ENCODE results near the gene REV3L. TPM values are rescaled to one million over a fixed set of nuclear protein-coding genes. Genes with fewer than 3 reads are reported as not detected.

The REV3L gene
- polyA plus RNA-seq, 1 of the 3 experiments (the other 2 are of a cell fraction) = 7.3 TPM

- ChIA-PET CTCF (no interaction called here), POLR2A (no interaction called here)
- Histone ChIP-seq H4K20me1 (ENCODE audit: insufficient read depth) (no peaks in the 10 kb centered on the region; the same call in 1 of the 2 replicates), H3K9me2 (no peaks in the 10 kb centered on the region), H3K4me1 (ENCODE audit: control insufficient read depth in 1 of 2, insufficient read depth in 2 of 2, low read depth in 1 of 2, low read length in 1 of 2) (peaks cover 6 to 10% of the 10 kb centered on the region in 2 experiments), H3K36me3 (replicated peaks in 1 of 2; ENCODE audit: control insufficient read depth in 1 of 2, insufficient read depth in 2 of 2, low read length in 1 of 2) (peaks cover 21 to 25% of the 10 kb centered on the region in 2 experiments), H3F3A (replicated peaks; ENCODE audit: insufficient read depth) (peaks cover 20% of the 10 kb centered on the region), H3K27ac (ENCODE audit: low read depth in 2 of 2, low read length in 1 of 2) (peak overlapping the region; percentile 64 to 78), H3K9ac (no peak overlapping the region), H2AFZ (ENCODE audit: low read depth) (no peak overlapping the region), H3K4me3 (ENCODE audit: low read depth in 2 of 2, low read length in 1 of 2) (no peak overlapping the region; a peak in 1 of 4 replicates), H3K4me2 (peak overlapping the region; percentile 60), H3K9me3 (no peaks in the 10 kb centered on the region), H3K79me2 (ENCODE audit: insufficient read depth) (peaks cover 68% of the 10 kb centered on the region), H3K27me3 (ENCODE audit: insufficient read depth) (no peaks in the 10 kb centered on the region)
- WGBS (ENCODE audit: low lambda C conversion rate) = 6% methylated on average over 4 of the region's 4 CpGs
- TF ChIP-seq FOXM1 (IDR thresholded peaks at IDR 0.05; ENCODE audit: low read depth) (peak; percentile 64; the same call in 1 of the 2 replicates), FOSL2 (IDR thresholded peaks at IDR 0.05; ENCODE audit: borderline replicate concordance, low read depth) (peak; percentile 99), NRF1 (IDR thresholded peaks at IDR 0.05; ENCODE audit: low read depth, low read length) (no peak), EZH2phosphoT487 (IDR thresholded peaks at IDR 0.05; ENCODE audit: borderline replicate concordance, low read depth) (no peak), MEF2A (IDR thresholded peaks at IDR 0.05; ENCODE audit: borderline replicate concordance, low read depth) (0 out of 2 replicates have a peak, but pooled peaks have one; percentile 19), CHD2 (IDR thresholded peaks at IDR 0.05; ENCODE audit: low read length, partially characterized antibody) (no peak), RXRA (IDR thresholded peaks at IDR 0.05; ENCODE audit: borderline replicate concordance, low read depth) (peak; percentile 39; the same call in 1 of the 2 replicates), PBX3 (IDR thresholded peaks at IDR 0.05) (peak; percentile 97), TCF12 (IDR thresholded peaks at IDR 0.05) (peak; percentile 99), YY1 (IDR thresholded peaks at IDR 0.05; ENCODE audit: low read depth) (no peak), GABPA (IDR thresholded peaks at IDR 0.05; ENCODE audit: low read depth) (no peak; the same call in 1 of the 2 replicates), EP300 (IDR thresholded peaks at IDR 0.05; ENCODE audit: borderline replicate concordance in 1 of 2, low read depth in 1 of 2, low read length in 1 of 2) (peak; percentile 66 to 92), SIN3A (IDR thresholded peaks at IDR 0.05; ENCODE audit: borderline replicate concordance, low read depth, low read length) (0 out of 2 replicates have a peak, but pooled peaks have one; percentile 50), NFIC (IDR thresholded peaks at IDR 0.05; ENCODE audit: borderline replicate concordance) (peak; percentile 88), POLR2AphosphoS5 (IDR thresholded peaks at IDR 0.05; ENCODE audit: low read depth, low read length) (peak; percentile 90), JUND (IDR thresholded peaks at IDR 0.05) (peak; percentile 99), ELF1 (IDR thresholded peaks at IDR 0.05) (no peak), TAF1 (IDR thresholded peaks at IDR 0.05; ENCODE audit: borderline replicate concordance, low read depth, low read length) (0 out of 2 replicates have a peak, but pooled peaks have one; percentile 5), TEAD4 (IDR thresholded peaks at IDR 0.05; ENCODE audit: borderline replicate concordance, insufficient read depth) (peak; percentile 72), USF2 (IDR thresholded peaks at IDR 0.05; ENCODE audit: borderline replicate concordance, low read depth, low read length) (no peak), GATA2 (CRISPR knock-in tag; IDR thresholded peaks at IDR 0.05) (no peak)
- TF ChIP-seq, protein P1, sequence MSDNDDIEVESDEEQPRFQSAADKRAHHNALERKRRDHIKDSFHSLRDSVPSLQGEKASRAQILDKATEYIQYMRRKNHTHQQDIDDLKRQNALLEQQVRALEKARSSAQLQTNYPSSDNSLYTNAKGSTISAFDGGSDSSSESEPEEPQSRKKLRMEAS (IDR thresholded peaks at IDR 0.05; ENCODE audit: low read depth) = no peak
- TF ChIP-seq, protein P2, sequence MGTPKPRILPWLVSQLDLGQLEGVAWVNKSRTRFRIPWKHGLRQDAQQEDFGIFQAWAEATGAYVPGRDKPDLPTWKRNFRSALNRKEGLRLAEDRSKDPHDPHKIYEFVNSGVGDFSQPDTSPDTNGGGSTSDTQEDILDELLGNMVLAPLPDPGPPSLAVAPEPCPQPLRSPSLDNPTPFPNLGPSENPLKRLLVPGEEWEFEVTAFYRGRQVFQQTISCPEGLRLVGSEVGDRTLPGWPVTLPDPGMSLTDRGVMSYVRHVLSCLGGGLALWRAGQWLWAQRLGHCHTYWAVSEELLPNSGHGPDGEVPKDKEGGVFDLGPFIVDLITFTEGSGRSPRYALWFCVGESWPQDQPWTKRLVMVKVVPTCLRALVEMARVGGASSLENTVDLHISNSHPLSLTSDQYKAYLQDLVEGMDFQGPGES (IDR thresholded peaks at IDR 0.05; ENCODE audit: low read depth, low read length) = no peak
- TF ChIP-seq, protein P3, sequence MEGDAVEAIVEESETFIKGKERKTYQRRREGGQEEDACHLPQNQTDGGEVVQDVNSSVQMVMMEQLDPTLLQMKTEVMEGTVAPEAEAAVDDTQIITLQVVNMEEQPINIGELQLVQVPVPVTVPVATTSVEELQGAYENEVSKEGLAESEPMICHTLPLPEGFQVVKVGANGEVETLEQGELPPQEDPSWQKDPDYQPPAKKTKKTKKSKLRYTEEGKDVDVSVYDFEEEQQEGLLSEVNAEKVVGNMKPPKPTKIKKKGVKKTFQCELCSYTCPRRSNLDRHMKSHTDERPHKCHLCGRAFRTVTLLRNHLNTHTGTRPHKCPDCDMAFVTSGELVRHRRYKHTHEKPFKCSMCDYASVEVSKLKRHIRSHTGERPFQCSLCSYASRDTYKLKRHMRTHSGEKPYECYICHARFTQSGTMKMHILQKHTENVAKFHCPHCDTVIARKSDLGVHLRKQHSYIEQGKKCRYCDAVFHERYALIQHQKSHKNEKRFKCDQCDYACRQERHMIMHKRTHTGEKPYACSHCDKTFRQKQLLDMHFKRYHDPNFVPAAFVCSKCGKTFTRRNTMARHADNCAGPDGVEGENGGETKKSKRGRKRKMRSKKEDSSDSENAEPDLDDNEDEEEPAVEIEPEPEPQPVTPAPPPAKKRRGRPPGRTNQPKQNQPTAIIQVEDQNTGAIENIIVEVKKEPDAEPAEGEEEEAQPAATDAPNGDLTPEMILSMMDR (IDR thresholded peaks at IDR 0.05) = no peak
- DNase-seq = no peak
Observed at GRCh38 chr6:111263837-111264236, 219.2 kb downstream of the REV3L start.
